ENCODE data around the gene BRME1.
A peak's percentile ranks its signal among the peaks of the same experiment; 100 is the strongest.

BRME1 gene

DNA sequence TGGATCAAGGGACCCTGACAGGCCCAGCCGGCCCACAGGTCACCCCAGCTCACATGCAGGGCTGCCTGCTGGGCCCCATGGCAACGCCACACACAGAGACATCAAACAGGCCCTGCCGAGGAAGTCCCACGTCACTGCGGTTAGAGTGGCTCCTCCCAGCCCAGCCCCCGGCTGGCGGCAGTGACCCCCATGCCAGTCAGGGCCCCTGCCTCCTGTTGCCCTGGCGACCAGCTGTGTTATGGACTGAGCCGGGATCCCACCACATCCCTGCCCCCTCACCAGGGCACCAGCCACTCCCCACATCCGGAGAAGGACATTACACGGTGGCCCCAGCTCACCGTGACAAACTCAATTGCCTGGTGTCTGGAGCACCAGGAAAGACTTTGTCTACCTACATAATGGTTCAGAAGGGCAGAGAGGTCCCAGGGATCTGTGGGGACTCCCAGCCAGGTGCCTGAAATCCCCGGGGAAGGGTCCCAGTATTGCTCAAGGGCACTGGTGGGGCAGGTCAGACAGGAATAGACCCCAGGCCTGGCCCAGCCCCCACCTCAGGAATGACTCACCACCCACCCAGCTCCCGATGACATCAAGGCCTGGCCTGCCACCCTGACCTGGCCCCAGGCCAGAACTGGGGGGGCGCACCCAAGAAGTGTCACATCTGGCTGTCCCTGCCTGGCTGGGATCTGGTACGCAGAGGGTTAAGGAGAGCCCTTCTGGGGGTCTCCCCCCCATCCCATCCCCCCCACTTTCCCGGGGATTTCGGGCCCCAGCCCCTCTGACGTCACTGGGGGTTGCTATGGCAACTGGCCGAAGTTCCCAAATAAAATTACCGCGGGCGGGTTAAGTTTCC, 59.1 kb downstream of the BRME1 start:
- DNase-seq (ENCODE audit: low read depth in 2 of 2): peak; percentile 96

- DNase-seq (ENCODE audit: low read depth in 2 of 2): no peak
These were observed 61.7 kb downstream of the BRME1 start for GRCh38 chr19:13844130-13844631.

DNA sequence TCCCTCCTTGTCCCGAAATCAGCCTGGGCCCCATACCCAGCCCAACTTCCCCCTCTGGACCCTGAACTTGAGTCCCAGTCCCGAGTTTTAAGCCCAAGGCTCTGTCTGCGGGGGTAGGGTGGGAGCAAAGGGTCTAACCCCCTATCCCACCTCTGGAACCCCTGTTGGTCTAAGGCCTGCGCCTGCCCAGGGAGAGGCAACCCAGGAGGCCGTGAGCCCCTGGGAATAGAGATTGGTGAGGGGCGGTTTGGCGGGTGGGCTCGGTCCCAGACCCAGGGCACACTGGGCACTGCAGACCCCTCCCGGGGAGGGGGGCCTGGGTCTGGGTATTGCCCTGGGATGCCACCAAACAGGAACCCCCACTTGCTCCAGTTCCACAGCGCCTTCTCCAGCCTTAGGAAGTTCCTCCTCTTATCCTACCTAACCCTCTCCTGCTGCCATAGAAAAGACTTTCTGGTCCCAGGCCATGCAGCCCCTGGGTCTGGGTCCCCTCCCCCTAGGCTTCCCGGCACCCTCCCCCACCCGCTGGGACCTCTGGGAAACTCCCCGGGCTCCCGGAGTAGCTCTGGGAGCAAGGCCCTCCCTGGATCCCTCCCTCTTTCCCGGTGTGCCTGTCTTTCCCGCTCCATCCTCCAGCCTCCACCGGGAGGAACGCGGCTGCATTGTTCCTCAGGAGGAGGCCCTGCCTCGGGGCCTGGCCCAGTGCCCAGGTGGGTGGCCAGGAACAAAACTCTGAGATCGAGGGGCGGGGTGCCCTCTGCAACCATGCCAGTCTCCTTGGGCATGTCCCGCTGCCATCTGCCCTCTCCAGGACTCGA, 62.6 kb downstream of the BRME1 start:
- no peak for DNase-seq (ENCODE audit: low read depth in 2 of 2)

- peak; percentile 65 to 73 for DNase-seq (ENCODE audit: low read depth in 2 of 2)
These were observed 63.4 kb downstream of the BRME1 start for GRCh38 chr19:13842291-13843103.

- no peak for DNase-seq (ENCODE audit: low read depth in 2 of 2)
These were observed 64.0 kb downstream of the BRME1 start for GRCh38 chr19:13841962-13842290.

DNA sequence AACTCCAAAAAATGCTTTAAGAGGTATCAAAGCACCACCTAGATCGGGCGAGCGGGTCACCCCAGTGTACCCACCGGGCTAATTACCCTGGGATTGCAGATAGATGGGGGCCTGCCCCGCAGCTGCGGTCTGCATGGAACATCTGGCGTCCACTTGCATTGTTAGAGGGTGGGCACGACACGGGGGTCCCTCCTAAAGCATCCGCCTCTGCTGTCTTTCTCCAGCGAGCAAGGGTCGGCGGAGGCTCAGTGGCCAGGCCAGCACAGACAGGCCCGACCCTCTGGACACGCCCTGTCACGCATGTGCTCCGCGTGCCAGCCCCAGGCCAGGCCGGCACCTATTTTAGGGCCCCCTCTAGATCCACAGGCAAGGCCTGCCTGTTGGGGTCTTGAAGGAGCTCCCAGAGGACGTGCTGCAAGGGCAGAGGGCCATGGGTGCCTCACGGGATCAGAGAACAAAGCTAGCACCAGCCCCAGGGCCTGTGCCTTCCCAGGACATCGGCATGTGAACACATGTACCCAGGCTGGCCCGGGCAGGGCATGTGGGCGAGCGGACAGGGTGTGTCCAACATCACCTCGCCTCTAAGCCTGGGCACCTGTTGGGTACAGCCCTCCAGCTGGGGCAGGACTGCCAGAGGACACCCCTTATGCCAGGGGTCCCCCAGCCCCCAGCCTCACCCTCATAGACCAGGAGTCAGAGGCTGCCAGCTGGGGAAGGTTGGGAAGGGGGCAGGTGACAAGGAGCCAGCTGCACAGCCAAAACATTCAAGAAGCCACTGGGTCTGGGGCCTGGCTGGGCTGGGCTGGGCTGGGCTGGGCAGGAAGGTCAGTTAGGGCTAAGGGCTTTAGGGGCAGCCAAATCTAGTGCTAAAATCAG, 64.6 kb downstream of the BRME1 start:
- no peak for DNase-seq (ENCODE audit: low read depth in 2 of 2)

DNA sequence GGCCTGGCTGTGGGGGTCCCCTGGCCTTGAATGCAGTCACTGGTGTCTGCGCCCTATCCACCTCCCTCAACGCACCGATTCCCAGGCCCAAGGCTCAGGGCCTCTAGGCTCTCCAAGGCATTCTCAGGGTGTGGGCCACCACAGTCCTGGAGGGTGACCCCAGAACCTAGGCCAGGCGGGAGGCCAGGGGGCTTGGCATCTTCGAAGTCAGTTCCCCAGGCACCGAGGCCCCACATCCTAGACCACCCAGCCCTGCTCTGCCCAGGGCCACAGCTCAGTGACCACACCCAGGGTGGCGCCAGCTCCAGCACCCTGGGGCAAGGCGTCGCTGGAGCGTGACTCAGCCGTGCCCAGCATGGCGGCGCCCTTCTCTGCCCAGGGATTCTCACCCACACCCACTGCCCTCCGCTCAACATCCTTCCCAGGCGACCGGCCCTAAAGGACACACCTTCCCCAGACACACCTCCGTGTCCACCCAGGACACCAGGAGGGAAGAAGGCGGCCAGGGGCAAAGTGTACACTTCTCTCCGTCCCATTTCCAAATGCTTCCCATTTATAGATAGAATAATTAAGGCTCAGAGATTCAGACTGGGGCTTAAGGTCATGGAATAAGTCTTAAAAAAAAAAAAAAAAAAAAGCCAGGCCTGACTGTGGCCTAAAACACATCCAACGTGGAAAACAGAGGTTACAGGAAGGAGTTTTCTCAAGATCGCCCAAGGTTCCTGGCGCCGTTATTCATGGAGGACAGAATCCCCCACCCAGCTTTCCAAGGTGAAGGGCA, 65.4 kb downstream of the BRME1 start:
- DNase-seq (ENCODE audit: low read depth in 2 of 2): no peak

GRCh38 chr19:13839938-13840304, 66.0 kb downstream of the BRME1 start:
- DNase-seq (ENCODE audit: low read depth in 2 of 2): no peak

GRCh38 chr19:13839130-13839937, 66.6 kb downstream of the BRME1 start:
- peak; percentile 80 to 85 for DNase-seq (ENCODE audit: low read depth in 2 of 2)

- no peak for DNase-seq (ENCODE audit: low read depth in 2 of 2)
These were observed 67.3 kb downstream of the BRME1 start for GRCh38 chr19:13838435-13839129.

DNA sequence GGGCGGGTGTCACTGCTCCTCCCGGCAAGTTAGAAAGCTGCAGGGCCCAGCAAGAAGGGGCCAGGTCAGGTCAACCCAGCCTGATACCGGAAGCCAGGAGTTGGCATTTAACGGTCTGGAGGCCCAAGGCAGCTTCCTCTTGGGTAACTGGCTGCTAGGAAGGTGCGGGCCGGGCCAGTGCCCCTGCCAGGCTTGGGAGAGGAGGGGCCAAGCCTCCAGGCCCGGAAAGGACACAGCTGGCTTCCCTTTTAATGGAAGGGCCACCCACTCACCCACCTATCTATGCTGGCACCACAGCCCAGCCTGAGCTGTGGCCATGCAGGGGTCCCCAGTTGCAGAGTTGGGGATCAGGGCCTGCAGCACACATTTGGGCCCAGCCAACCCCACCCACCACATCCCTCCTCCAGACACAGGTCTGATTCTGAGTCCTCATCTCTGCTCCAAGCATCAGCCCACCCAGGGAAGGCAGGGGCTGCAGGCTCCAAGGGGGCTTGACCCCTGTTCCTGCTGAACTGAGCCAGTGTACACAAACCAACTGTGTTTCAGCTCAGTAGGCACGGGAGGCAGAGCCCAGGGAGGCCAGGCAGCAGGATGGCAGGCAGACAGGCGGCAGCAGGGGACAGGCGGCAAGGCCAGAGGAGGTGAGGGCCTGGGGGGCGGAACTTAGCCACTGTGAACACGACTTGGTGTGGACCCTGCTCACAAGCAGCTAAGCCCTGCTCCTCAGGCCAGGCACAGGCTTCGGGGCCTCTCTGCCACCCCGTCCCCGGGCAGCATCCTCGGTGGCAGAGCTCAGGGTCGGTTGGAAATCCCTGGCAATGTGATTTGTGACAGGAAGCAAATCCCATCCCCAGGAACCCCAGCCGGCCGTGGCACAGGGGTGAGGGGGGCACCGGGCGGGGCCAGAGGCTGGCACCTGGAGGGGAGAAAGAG, 69.9 kb downstream of the BRME1 start:
- DNase-seq (ENCODE audit: low read depth in 2 of 2): no peak

GRCh38 chr19:13834244-13835069, 71.5 kb downstream of the BRME1 start:
- DNase-seq (ENCODE audit: low read depth in 2 of 2): no peak

GRCh38 chr19:13833330-13834243, 72.3 kb downstream of the BRME1 start:
- DNase-seq (ENCODE audit: low read depth in 2 of 2): peak; percentile 90 to 94

Measured in stimulated activated CD8-positive, alpha-beta memory T cell treated with anti-CD3 and anti-CD28 coated beads, Interleukin-2, amount 100 ng/mL, for 48 hours (primary cell).